Endothelial cell (in vitro differentiated cells): ENCODE data around the gene PUM2. TPM values are rescaled to one million over a fixed set of nuclear protein-coding genes. Genes with fewer than 3 reads are reported as not detected.

Source experiments
- DNase-seq: peaks from one replicate; pipeline ENCODE4 v3.0.0; 2021; ENCODE audit warnings: low spot score
- H3K27ac Mint-ChIP-seq: one replicate; pipeline ENCODE4 v1.8.0; 2021; ENCODE audit warnings: mixed read lengths, inconsistent platforms; ENCODE audit not compliant: unreplicated experiment
- H3K27me3 Mint-ChIP-seq: one replicate; pipeline ENCODE4 v1.8.0; 2021; ENCODE audit warnings: mild to moderate bottlenecking, moderate library complexity, mixed read lengths, inconsistent platforms; ENCODE audit not compliant: unreplicated experiment
- H3K36me3 Mint-ChIP-seq: one replicate; pipeline ENCODE4 v1.8.0; 2021; ENCODE audit warnings: mild to moderate bottlenecking, low read depth, mixed read lengths, inconsistent platforms; ENCODE audit not compliant: unreplicated experiment
- H3K4me1 Mint-ChIP-seq: one replicate; pipeline ENCODE4 v1.8.0; 2021; ENCODE audit warnings: mild to moderate bottlenecking, mixed read lengths, inconsistent platforms; ENCODE audit not compliant: unreplicated experiment
- H3K4me3 Mint-ChIP-seq: one replicate; pipeline ENCODE4 v1.8.0; 2021; ENCODE audit warnings: mild to moderate bottlenecking, mixed read lengths, inconsistent platforms; ENCODE audit not compliant: unreplicated experiment
- H3K9me3 Mint-ChIP-seq: one replicate; pipeline ENCODE4 v1.8.0; 2021; ENCODE audit warnings: mixed read lengths, inconsistent platforms; ENCODE audit not compliant: unreplicated experiment
- CTCF ChIP-seq: fragments of 200-600 bp; sonication (generic); IDR thresholded peaks from one replicate; pipeline ENCODE4 v1.5.0; 2021; ENCODE audit warnings: antibody characterized with exemption; ENCODE audit not compliant: unreplicated experiment
- total RNA-seq: library from RNA; stranded (reverse); fragmentation: NEBNext Ultra II Directional; extraction: Animal tissue kit (Norgen Biotek cat#: 25700); gene quantifications from one replicate; pipeline ENCODE4 v1.2.1, GENCODE V29; 2021; ENCODE audit not compliant: unreplicated experiment

Gene PUM2
- total RNA-seq, 1 donor from 2014 or later, result 75.3 TPM

- no peak for TF ChIP-seq CTCF
- H3K36me3 Mint-ChIP-seq, result no peaks in the 10 kb centered on the region
- peaks cover 16% of the 10 kb centered on the region for H3K4me1 Mint-ChIP-seq
- no peak overlapping the region for H3K27ac Mint-ChIP-seq
- H3K9me3 Mint-ChIP-seq, result no peaks in the 10 kb centered on the region
- DNase-seq, result no peak
- no peak overlapping the region for H3K4me3 Mint-ChIP-seq
- no peaks in the 10 kb centered on the region for H3K27me3 Mint-ChIP-seq
Observed at GRCh38 chr2:20352581-20353216, 2.1 kb upstream of the PUM2 start.

- DNase-seq, result no peak
- Mint-ChIP-seq H3K9me3 (no peaks in the 10 kb centered on the region), H3K36me3 (no peaks in the 10 kb centered on the region), H3K27ac (no peak overlapping the region), H3K27me3 (no peaks in the 10 kb centered on the region), H3K4me1 (peaks cover 19% of the 10 kb centered on the region), H3K4me3 (no peak overlapping the region)
- TF ChIP-seq CTCF, result no peak
Observed at GRCh38 chr2:20352230-20352578, 1.6 kb upstream of the PUM2 start.

- Mint-ChIP-seq H3K27me3 (no peaks in the 10 kb centered on the region), H3K4me3 (no peak overlapping the region), H3K4me1 (peaks cover 23% of the 10 kb centered on the region), H3K9me3 (no peaks in the 10 kb centered on the region), H3K36me3 (no peaks in the 10 kb centered on the region), H3K27ac (no peak overlapping the region)
- no peak for DNase-seq
- TF ChIP-seq CTCF, result no peak
Observed at GRCh38 chr2:20351555-20352229, 1.0 kb upstream of the PUM2 start.

GRCh38 chr2:20350041-20350712, 467 bp downstream of the PUM2 start:
- no peaks in the 10 kb centered on the region for H3K27me3 Mint-ChIP-seq
- H3K9me3 Mint-ChIP-seq, result no peaks in the 10 kb centered on the region
- peaks cover 30% of the 10 kb centered on the region for H3K4me1 Mint-ChIP-seq
- peak; percentile 72 for DNase-seq
- H3K36me3 Mint-ChIP-seq, result no peaks in the 10 kb centered on the region
- TF ChIP-seq CTCF, result no peak
- peak overlapping the region; percentile 44 for H3K27ac Mint-ChIP-seq
- H3K4me3 Mint-ChIP-seq, result peak overlapping the region; percentile 91

- Mint-ChIP-seq H3K36me3 (no peaks in the 10 kb centered on the region), H3K4me3 (peak overlapping the region; percentile 91), H3K4me1 (peaks cover 30% of the 10 kb centered on the region), H3K27me3 (no peaks in the 10 kb centered on the region), H3K27ac (peak overlapping the region; percentile 44), H3K9me3 (no peaks in the 10 kb centered on the region)
- no peak for DNase-seq
- no peak for TF ChIP-seq CTCF
Observed at GRCh38 chr2:20349513-20349921, 1.1 kb downstream of the PUM2 start.
